Epithelial cell of prostate (primary cell): ENCODE results near the gene GNPDA2.
"Not testable (repeated sequence)": the region's sequence is repeated elsewhere in the genome, so short reads cannot be mapped to it uniquely, and the experiment has no call there.

ENCODE experiments used
- DNase-seq: peaks from one replicate; pipeline ENCODE4 v3.0.0-alpha.2; 2011; ENCODE audit warnings: low read depth, low spot score
- H3K27ac ChIP-seq: fragments of 450-650 bp; 2 replicates; pipeline ENCODE4 v1.5.1; 2017; ENCODE audit warnings: mild to moderate bottlenecking

The GNPDA2 gene

DNA sequence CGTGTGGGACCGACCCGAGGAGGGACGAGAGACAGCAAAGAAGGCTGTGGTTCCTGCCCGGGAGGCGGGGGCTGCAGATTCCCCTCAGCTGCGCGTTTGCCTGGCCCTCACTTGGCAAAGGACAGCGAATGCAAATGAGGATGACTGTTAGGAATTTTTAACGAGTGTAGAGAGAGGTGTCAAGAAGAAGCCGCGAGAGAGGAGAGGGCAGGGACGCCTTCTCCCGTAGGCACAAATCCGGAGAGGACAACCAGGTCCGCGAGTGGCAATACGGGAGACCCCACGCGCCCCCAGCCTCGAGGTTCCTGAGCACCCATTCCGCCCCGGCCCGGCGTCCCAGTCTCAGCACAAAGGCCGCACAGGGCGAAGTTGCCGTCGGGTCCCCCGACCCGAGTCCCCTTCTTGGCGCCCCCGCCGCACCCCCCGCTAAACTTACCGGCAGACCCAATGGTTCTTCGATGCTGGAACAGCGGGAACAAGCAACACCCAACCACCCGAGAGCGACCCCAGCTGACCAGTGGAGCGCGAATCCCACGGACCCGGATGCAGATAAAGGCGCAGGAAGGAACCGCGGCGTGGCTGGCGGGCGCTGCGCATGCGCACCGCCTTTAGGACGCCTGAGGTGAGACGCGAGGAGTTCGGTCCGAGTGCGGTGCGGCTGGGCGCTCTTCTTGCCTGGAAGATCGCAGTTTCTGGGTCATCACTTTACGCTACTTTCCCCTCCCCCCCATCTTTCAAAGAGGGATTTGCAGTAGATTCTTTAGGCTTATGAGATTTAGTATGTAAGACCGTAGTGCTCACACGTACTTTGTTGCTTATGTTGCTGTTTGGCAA, at the start of gene GNPDA2:
TSS of gene GNPDA2 (minus strand) at position 519 of the 834 bp plus-strand sequence. CDS start 4,349 bp downstream, outside the sequence.
- no peak for DNase-seq
- H3K27ac ChIP-seq = peak within 1 kb of the TSS; percentile 50

DNA sequence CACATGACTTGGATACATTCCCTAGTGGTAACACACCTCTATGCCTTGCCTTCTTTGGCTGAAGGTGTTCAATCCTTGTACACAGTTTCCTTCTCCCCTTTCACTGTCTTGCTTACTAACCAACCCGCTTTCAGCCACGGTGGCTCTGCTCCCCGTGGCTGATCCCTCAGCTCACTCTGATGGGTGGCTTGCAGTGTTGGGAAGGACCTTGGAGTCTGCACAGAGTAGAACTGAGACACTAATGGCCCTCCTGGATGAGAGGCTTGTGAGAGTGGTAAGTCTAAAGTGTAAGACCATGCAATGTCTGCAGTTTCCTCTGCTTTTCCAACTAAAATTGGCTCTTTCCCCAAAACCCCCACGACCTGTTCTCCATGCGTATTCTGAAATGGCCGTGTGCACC, 46.0 kb upstream of the GNPDA2 start:
- no peak for DNase-seq
- no peak overlapping the region for H3K27ac ChIP-seq

- no peak for DNase-seq
- no peak overlapping the region for H3K27ac ChIP-seq
Observed at GRCh38 chr4:44771789-44772188, 45.4 kb upstream of the GNPDA2 start.

GRCh38 chr4:44766453-44766852, 40.1 kb upstream of the GNPDA2 start:
- DNase-seq = no peak
- no peak overlapping the region for H3K27ac ChIP-seq

- no peak for DNase-seq
- no peak overlapping the region for H3K27ac ChIP-seq
Observed at GRCh38 chr4:44765116-44765515, 38.8 kb upstream of the GNPDA2 start.

DNA sequence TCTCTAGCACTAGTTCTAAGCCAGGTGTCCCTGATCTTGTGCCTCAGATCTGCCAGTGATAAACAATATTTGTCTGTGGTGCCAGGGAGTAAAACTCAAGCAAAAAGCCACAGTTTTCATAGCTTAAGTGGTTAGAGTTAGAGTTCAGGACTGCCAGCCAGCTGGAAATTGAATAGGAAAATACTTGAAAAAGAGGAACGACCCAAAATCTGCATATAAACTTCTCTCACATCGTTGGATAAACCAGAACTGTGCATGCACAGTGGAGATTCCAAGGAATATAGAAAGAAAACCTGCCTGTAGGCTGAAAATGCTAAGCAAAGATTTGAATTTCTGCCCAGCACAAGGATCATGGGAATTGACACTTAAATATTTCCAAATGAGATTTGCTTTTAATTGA, 35.0 kb upstream of the GNPDA2 start:
- H3K27ac ChIP-seq = no peak overlapping the region
- no peak for DNase-seq

- no peak for DNase-seq
- no peak overlapping the region for H3K27ac ChIP-seq
Observed at GRCh38 chr4:44760142-44760898, 34.0 kb upstream of the GNPDA2 start.

DNA sequence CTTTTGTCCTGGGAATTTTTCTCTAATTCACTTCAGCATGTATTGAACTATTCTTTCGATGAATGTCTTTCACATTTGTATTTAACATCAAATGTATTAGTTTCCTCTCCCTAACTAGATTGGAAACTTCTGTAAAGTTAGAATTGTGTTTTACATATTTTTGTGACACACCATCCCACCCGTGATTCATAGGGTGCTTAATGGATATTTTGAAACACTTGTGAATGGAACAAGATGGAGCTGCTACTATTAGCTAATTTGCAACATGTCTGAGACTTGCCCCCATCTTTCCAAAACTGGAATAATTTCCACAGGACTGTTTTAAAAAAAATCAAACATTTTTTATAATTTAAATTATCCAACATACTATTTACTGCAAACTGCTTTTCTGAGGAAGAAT, 30.2 kb upstream of the GNPDA2 start:
- H3K27ac ChIP-seq = no peak overlapping the region
- no peak for DNase-seq

GRCh38 chr4:44740201-44740600, 13.8 kb upstream of the GNPDA2 start:
- no peak overlapping the region for H3K27ac ChIP-seq
- DNase-seq = no peak

- no peak overlapping the region for H3K27ac ChIP-seq
- DNase-seq = no peak
Observed at GRCh38 chr4:44738615-44739014, 12.3 kb upstream of the GNPDA2 start.

- no peak for DNase-seq
- no peak overlapping the region for H3K27ac ChIP-seq
Observed at GRCh38 chr4:44736900-44737299, 10.5 kb upstream of the GNPDA2 start.

- not testable (repeated sequence) for H3K27ac ChIP-seq, DNase-seq
Observed at GRCh38 chr4:44728694-44729093, 2.3 kb upstream of the GNPDA2 start.

GRCh38 chr4:44727471-44727870, 1.1 kb upstream of the GNPDA2 start:
- DNase-seq = no peak
- no peak overlapping the region for H3K27ac ChIP-seq

- DNase-seq = no peak
- peak overlapping the region; percentile 50 for H3K27ac ChIP-seq
Observed at GRCh38 chr4:44725726-44726037, 674 bp downstream of the GNPDA2 start.

GRCh38 chr4:44725166-44725565, 1.2 kb downstream of the GNPDA2 start:
- H3K27ac ChIP-seq = peak overlapping the region; percentile 50
- no peak for DNase-seq

DNA sequence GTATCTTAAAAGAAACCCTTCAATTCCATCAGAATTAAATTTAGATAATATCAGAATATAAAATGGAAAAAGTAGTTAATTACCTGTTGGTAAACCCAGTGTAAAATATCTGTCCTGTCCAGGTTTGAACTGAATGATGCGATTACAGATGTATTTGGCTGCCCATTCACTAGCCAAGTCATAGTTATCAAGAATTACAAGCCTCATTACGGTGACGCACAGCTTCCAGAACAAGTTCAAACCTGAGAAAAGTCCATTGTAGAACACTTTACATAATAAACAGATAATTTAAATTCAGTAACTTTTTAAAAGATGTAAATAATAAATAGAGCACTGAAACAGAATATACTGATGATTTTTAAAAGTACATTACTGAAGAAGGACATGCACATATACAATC, 4.4 kb downstream of the GNPDA2 start:
- peak; percentile 18 for DNase-seq
- H3K27ac ChIP-seq = peak overlapping the region; percentile 26

DNA sequence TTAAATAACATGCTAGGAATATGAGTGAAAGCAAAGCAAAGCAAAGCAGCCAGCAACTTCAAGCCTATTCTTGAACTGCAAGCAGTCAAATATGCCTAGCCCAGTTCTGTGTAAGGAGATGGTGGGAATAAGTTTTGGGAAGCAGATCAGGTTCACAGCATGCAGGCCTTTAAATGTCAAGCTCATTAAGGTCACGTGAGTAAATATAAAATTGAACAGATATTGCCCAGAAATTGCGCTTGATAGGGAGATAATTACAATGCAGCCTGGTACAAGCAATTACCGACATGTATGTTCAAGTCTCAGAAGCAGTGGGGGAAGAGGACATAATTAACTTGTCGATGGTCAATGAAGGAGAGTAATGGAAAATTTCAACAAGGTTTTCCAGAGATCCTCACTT, 6.0 kb downstream of the GNPDA2 start:
- H3K27ac ChIP-seq = no peak overlapping the region
- no peak for DNase-seq

DNA sequence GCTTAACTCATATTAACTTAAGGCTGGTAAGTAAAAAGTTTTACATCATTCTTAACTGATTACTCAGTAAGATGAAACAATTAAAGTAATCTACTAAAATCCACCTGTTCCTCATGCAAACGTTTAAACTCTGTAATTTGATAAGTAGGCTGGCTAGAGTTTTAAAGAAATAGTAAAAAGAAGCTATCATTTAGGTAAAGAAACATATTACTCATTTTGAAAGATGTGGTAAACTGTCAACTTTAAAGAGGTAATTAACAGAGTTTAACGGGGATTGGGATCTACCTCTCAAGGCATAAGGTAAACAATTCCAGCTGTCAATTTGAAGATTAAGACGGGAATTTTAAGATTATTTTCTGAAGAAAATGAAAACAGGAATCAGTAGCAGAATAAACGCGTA, 9.8 kb downstream of the GNPDA2 start:
- no peak for DNase-seq

GRCh38 chr4:44713125-44713524, 13.2 kb downstream of the GNPDA2 start:
- H3K27ac ChIP-seq = no peak overlapping the region
- DNase-seq = no peak

More for the DNA sequence above, 9.8 kb downstream of the GNPDA2 start:
- H3K27ac ChIP-seq = no peak overlapping the region

GRCh38 chr4:44704673-44705072, 21.7 kb downstream of the GNPDA2 start:
- DNase-seq = no peak
- no peak overlapping the region for H3K27ac ChIP-seq

DNA sequence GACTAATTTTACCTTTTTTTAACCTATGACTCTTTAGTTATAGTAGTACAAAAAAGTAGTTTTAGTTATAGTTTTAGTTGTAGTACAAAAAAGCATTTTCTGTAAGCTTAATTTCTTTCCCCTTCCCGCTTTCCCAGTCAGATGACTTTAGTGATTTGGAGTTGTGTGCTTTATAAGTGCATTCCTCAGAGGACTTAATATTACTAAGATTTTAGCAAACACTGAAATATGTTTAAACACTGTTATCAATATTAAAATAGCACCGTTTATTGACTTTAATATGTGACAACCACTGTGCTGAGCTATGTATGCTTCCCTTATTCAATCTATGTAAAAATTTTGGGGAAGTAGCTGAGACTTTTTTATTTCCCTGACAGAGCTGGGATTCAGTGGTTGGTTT, 25.3 kb downstream of the GNPDA2 start:
- H3K27ac ChIP-seq = no peak overlapping the region
- no peak for DNase-seq

GRCh38 chr4:44700427-44700826, 25.9 kb downstream of the GNPDA2 start:
- DNase-seq = no peak
- no peak overlapping the region for H3K27ac ChIP-seq
